AG04449 (cell line): Measurements from ENCODE around the gene WDR20.

Experiments used
- CTCF ChIA-PET: fragments of 350-600 bp; formaldehyde crosslinking; extraction: SDS; loops from one replicate; lab custom pipeline; 2021; ENCODE audit warnings: antibody characterized with exemption; lab: Yijun Ruan, JAX
- POLR2A ChIA-PET: fragments of 400-600, 350-600 bp; formaldehyde crosslinking; extraction: SDS; loops from one replicate; lab custom pipeline; 2020; ENCODE audit warnings: antibody characterized with exemption, inconsistent platforms; lab: Yijun Ruan, JAX
- DNase-seq: peaks from one replicate; pipeline ENCODE4 v3.0.0-alpha.2; 2010; ENCODE audit warnings: low read depth, low spot score
- H3K4me3 ChIP-seq: 2 replicates; pipeline ENCODE4 v1.5.1; 2011; ENCODE audit warnings: low read depth, mild to moderate bottlenecking, control low read depth, low read length
- CTCF ChIP-seq: IDR thresholded peaks from one replicate; pipeline ENCODE4 v1.5.1; 2011; ENCODE audit warnings: mild to moderate bottlenecking, moderate library complexity, low read length, control low read depth, inconsistent platforms; ENCODE audit not compliant: insufficient read depth; ENCODE audit errors: missing control alignments

The WDR20 gene

GRCh38 chr14:102111101-102111500 is 28.6 kb upstream of the WDR20 start:
- no peak for DNase-seq
- CTCF ChIA-PET, result interaction anchor here (1.0 to 1.7 kb wide), 4 partner anchors 10 to 47 kb away, joined by 3 to 8 read pairs (median 4); no protein-coding TSS in a partner anchor

GRCh38 chr14:102116361-102117180 is 23.1 kb upstream of the WDR20 start:
- POLR2A ChIA-PET, result no interaction called here
- DNase-seq, result no peak
- CTCF ChIA-PET, result interaction anchor here (3.1 kb wide), 1 partner anchor 20 kb away, joined by 14 read pairs; no protein-coding TSS in a partner anchor
- no peak for TF ChIP-seq CTCF
- H3K4me3 ChIP-seq, result no peak overlapping the region

More at GRCh38 chr14:102111101-102111500, 28.6 kb upstream of the WDR20 start:
- no peak for TF ChIP-seq CTCF
- POLR2A ChIA-PET, result no interaction called here
- H3K4me3 ChIP-seq, result no peak overlapping the region

GRCh38 chr14:102117852-102118251 is 21.8 kb upstream of the WDR20 start:
- no peak for DNase-seq
- no peak for TF ChIP-seq CTCF
- ChIA-PET CTCF (interaction anchor here (3.1 kb wide), 1 partner anchor 21 kb away, joined by 14 read pairs; no protein-coding TSS in a partner anchor), POLR2A (no interaction called here)
- no peak overlapping the region for H3K4me3 ChIP-seq

GRCh38 chr14:102120888-102121287 is 18.8 kb upstream of the WDR20 start:
- DNase-seq, result no peak
- CTCF ChIA-PET, result interaction anchor here (1.4 to 2.3 kb wide), 2 partner anchors 22 to 24 kb away, joined by 3 to 11 read pairs; no protein-coding TSS in a partner anchor
- no peak overlapping the region for H3K4me3 ChIP-seq
- POLR2A ChIA-PET, result no interaction called here
- no peak for TF ChIP-seq CTCF

GRCh38 chr14:102121567-102121966 is 18.1 kb upstream of the WDR20 start:
- no peak for TF ChIP-seq CTCF
- no peak for DNase-seq
- H3K4me3 ChIP-seq, result no peak overlapping the region
- POLR2A ChIA-PET, result no interaction called here
- CTCF ChIA-PET, result interaction anchor here (2.3 kb wide), 1 partner anchor 25 kb away, joined by 11 read pairs; no protein-coding TSS in a partner anchor

GRCh38 chr14:102124419-102124818 is 15.3 kb upstream of the WDR20 start:
- ChIA-PET POLR2A (interaction anchor here (0.6 kb wide), 1 partner anchor 34 kb away, joined by 4 read pairs; no protein-coding TSS in a partner anchor), CTCF (interaction anchor here (2.4 kb wide), 1 partner anchor 190 kb away, joined by 5 read pairs; no protein-coding TSS in a partner anchor)
- no peak for TF ChIP-seq CTCF
- H3K4me3 ChIP-seq, result no peak overlapping the region
- no peak for DNase-seq
